ENCODE results near the gene FFAR3. TPM values are rescaled to one million over a fixed set of nuclear protein-coding genes. Genes with fewer than 3 reads are reported as not detected.
"Not testable (repeated sequence)": the region's sequence is repeated elsewhere in the genome, so short reads cannot be mapped to it uniquely, and the experiment has no call there.

The FFAR3 gene
- total RNA-seq, 2 donors from 2014 or later: 0.27 TPM; not detected in 1

GRCh38 chr19:35399231-35399630, 41.0 kb downstream of the FFAR3 start:
- no peak overlapping the region for H3K9ac ChIP-seq (ENCODE audit: low read depth in 2 of 2, low read length in 2 of 2)
- H3K27me3 ChIP-seq: no peaks in the 10 kb centered on the region
- no peak overlapping the region for H3K4me3 ChIP-seq
- intact Hi-C loops (cut with DNase I): no loop called here
- no peak for TF ChIP-seq CTCF (IDR thresholded peaks at IDR 0.05)
- no peak for DNase-seq
- no peaks in the 10 kb centered on the region for H3K9me3 ChIP-seq
- H3K27ac ChIP-seq: no peak overlapping the region
- no peaks in the 10 kb centered on the region for H3K36me3 ChIP-seq
- H3K4me1 ChIP-seq: no peaks in the 10 kb centered on the region

- no peak for TF ChIP-seq CTCF (IDR thresholded peaks at IDR 0.05)
- DNase-seq: no peak
- no peaks in the 10 kb centered on the region for H3K9me3 ChIP-seq
- no peak overlapping the region for H3K4me3 ChIP-seq
- no peak overlapping the region for H3K27ac ChIP-seq
- no peaks in the 10 kb centered on the region for H3K36me3 ChIP-seq
- intact Hi-C loops (cut with DNase I): no loop called here
- no peaks in the 10 kb centered on the region for H3K4me1 ChIP-seq
- no peak overlapping the region for H3K9ac ChIP-seq (ENCODE audit: low read depth in 2 of 2, low read length in 2 of 2)
- H3K27me3 ChIP-seq: no peaks in the 10 kb centered on the region
These were observed 41.9 kb downstream of the FFAR3 start for GRCh38 chr19:35399948-35400772.

GRCh38 chr19:35400773-35401100, 42.5 kb downstream of the FFAR3 start:
- H3K4me1 ChIP-seq: no peaks in the 10 kb centered on the region
- no peak for TF ChIP-seq CTCF (IDR thresholded peaks at IDR 0.05)
- intact Hi-C loops (cut with DNase I): no loop called here
- no peaks in the 10 kb centered on the region for H3K36me3 ChIP-seq
- no peaks in the 10 kb centered on the region for H3K27me3 ChIP-seq
- DNase-seq: no peak
- H3K27ac ChIP-seq: no peak overlapping the region
- H3K9me3 ChIP-seq: no peaks in the 10 kb centered on the region
- H3K9ac ChIP-seq (ENCODE audit: low read depth in 2 of 2, low read length in 2 of 2): no peak overlapping the region
- no peak overlapping the region for H3K4me3 ChIP-seq

GRCh38 chr19:35401416-35401815, 43.2 kb downstream of the FFAR3 start:
- H3K9ac ChIP-seq (ENCODE audit: low read depth in 2 of 2, low read length in 2 of 2); DNase-seq; H3K4me3 ChIP-seq; intact Hi-C loops (cut with DNase I); H3K9me3 ChIP-seq; H3K36me3 ChIP-seq; H3K27ac ChIP-seq; H3K27me3 ChIP-seq; H3K4me1 ChIP-seq: not testable (repeated sequence)

- Histone ChIP-seq H3K4me3 (no peak overlapping the region), H3K9me3 (no peaks in the 10 kb centered on the region), H3K27ac (no peak overlapping the region), H3K9ac (ENCODE audit: low read depth in 2 of 2, low read length in 2 of 2) (no peak overlapping the region), H3K4me1 (no peaks in the 10 kb centered on the region), H3K27me3 (no peaks in the 10 kb centered on the region), H3K36me3 (no peaks in the 10 kb centered on the region)
- intact Hi-C loops (cut with DNase I): no loop called here
- no peak for DNase-seq
- no peak for TF ChIP-seq CTCF (IDR thresholded peaks at IDR 0.05)
These were observed 45.0 kb downstream of the FFAR3 start for GRCh38 chr19:35403116-35403760.

Data from colonic mucosa (tissue), 4 donors.